ENCODE measurements around the gene CPNE5. TPM values are rescaled to one million over a fixed set of nuclear protein-coding genes. Genes with fewer than 3 reads are reported as not detected.

The CPNE5 gene
- total and polyA plus RNA-seq, 9 of the 15 experiments (the other 6 are each of a cell fraction or from before 2014, with no cell fraction given) = 0.14 to 1.0 (median 0.46) TPM; not detected in 2

- TF ChIP-seq ZHX1 (conservative IDR thresholded peaks at IDR 0.05; ENCODE audit: low read length) = no peak
- no peak for TF ChIP-seq SIRT6 (IDR thresholded peaks at IDR 0.05; ENCODE audit: low read depth, low read length)
- 0 out of 2 replicates have a peak, but pooled peaks have one; percentile 49 for TF ChIP-seq ZBTB34 (CRISPR knock-in tag; IDR thresholded peaks at IDR 0.05)
- TF ChIP-seq TRIM25 (IDR thresholded peaks at IDR 0.05; ENCODE audit: borderline replicate concordance) = no peak
- TF ChIP-seq POU5F1 (IDR thresholded peaks at IDR 0.05; ENCODE audit: borderline replicate concordance, low read depth, low read length, partially characterized antibody) = no peak
- no peak; the same call in 1 of the 2 replicates for TF ChIP-seq ZNF57 (CRISPR knock-in tag; IDR thresholded peaks at IDR 0.05)
- TF ChIP-seq CHCHD3 (CRISPR knock-in tag; IDR thresholded peaks at IDR 0.05) = no peak
- TF ChIP-seq SIN3A (IDR thresholded peaks at IDR 0.05; ENCODE audit: borderline replicate concordance in 2 of 2, control insufficient read depth in 1 of 2, low read depth in 2 of 2, low read length in 2 of 2) = no peak
- no peak for TF ChIP-seq HNRNPUL1 (IDR thresholded peaks at IDR 0.05; ENCODE audit: low read length)
- no peak for TF ChIP-seq CHD2 (IDR thresholded peaks at IDR 0.05; ENCODE audit: low read depth, low read length)
- TF ChIP-seq KLF10 (CRISPR knock-in tag; IDR thresholded peaks at IDR 0.05) = no peak
- no peak for TF ChIP-seq CCNT2 (IDR thresholded peaks at IDR 0.05; ENCODE audit: borderline replicate concordance, extremely low read depth, insufficient read length, low read depth, low read length)
- no peak; a peak in 1 of 4 replicates for TF ChIP-seq MCM7 (IDR thresholded peaks at IDR 0.05)
- no peak; the same call in 1 of the 2 replicates for TF ChIP-seq ZFX (CRISPR knock-in tag; IDR thresholded peaks at IDR 0.05)
- TF ChIP-seq IRF9 (tag; IDR thresholded peaks at IDR 0.05) = peak; percentile 37; the same call in 1 of the 2 replicates
- TF ChIP-seq NELFE (IDR thresholded peaks at IDR 0.05; ENCODE audit: insufficient read depth, insufficient read length) = no peak
- peak; percentile 22; the same call in 1 of the 2 replicates for TF ChIP-seq CTBP1 (IDR thresholded peaks at IDR 0.05; ENCODE audit: borderline replicate concordance)
- TF ChIP-seq ZNF449 (CRISPR knock-in tag; IDR thresholded peaks at IDR 0.05) = no peak
Observed at GRCh38 chr6:36820700-36821580, 18.3 kb downstream of the CPNE5 start (continued).
